Measurements from ENCODE around the gene ZNF888. TPM values are rescaled to one million over a fixed set of nuclear protein-coding genes. Genes with fewer than 3 reads are reported as not detected.

The ZNF888 gene
- total and polyA plus RNA-seq, 11 donors, result 0.80 to 3.2 (median 1.3) TPM

DNA sequence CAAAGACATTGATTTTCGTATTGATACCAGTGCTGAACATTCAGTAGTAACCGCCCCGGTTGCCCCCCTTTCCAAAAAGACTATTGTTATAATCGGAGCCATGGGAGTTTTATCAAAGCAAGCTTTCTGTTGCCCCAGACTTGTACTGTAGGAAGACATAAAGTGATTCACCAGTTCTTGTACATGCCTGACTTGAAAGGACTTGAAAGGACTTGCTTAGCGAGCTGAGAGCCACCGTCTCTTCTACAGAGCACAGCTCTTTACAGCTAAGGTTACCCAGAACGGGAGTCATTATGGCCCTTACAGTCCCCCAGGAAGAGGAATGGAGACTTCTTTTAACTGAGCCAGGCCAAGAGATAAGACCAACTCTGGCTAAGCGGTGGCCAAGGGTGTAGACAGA is 34.4 kb upstream of the ZNF888 start:
- ATAC-seq (no peak), DNase-seq (no peak)
- no peaks in the 10 kb centered on the region for H3K27me3 ChIP-seq
- peaks cover 0 to 67% (median 19%) of the 10 kb centered on the region in 12 donors for H3K9me3 ChIP-seq
- intact Hi-C loops (cut with DNase I), result no loop called here
- peaks cover 3 to 48% (median 40%) of the 10 kb centered on the region in 9 donors for H3K36me3 ChIP-seq
- TF ChIP-seq, protein P1, sequence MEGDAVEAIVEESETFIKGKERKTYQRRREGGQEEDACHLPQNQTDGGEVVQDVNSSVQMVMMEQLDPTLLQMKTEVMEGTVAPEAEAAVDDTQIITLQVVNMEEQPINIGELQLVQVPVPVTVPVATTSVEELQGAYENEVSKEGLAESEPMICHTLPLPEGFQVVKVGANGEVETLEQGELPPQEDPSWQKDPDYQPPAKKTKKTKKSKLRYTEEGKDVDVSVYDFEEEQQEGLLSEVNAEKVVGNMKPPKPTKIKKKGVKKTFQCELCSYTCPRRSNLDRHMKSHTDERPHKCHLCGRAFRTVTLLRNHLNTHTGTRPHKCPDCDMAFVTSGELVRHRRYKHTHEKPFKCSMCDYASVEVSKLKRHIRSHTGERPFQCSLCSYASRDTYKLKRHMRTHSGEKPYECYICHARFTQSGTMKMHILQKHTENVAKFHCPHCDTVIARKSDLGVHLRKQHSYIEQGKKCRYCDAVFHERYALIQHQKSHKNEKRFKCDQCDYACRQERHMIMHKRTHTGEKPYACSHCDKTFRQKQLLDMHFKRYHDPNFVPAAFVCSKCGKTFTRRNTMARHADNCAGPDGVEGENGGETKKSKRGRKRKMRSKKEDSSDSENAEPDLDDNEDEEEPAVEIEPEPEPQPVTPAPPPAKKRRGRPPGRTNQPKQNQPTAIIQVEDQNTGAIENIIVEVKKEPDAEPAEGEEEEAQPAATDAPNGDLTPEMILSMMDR (IDR thresholded peaks at IDR 0.05), result no peak
- no peak for TF ChIP-seq POLR2A (IDR thresholded peaks at IDR 0.05)
- peaks cover 0 to 14% (median 7%) of the 10 kb centered on the region in 12 donors for H3K4me1 ChIP-seq
- 87 to 99% (median 93%) methylated on average over 8 of the region's 8 CpGs for WGBS, 4 donors
- H3K27ac ChIP-seq, result no peak overlapping the region
- no peak overlapping the region for H3K4me3 ChIP-seq

DNA sequence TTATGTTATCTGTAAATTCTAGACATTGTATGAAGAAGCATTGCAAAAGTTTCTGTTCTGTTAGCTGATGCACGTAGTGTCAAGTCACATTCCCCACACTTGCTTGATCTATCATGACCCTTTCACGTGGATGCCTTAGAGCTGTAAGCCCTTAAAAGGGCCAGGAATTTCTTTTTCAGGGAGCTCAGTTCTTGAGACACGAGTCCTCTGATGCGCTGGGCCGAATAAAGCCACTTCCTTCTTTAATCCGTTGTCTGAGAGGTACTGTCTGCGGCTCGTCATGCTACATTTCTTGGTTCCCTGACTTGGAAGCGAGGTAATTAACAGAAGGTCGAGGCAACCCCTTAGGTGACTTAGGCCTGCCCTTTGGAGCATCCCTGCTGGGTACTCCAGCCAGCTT is 33.7 kb upstream of the ZNF888 start:
- Histone ChIP-seq H3K27ac (no peak overlapping the region), H3K36me3 (peaks cover 5 to 55% (median 47%) of the 10 kb centered on the region in 9 donors), H3K27me3 (no peaks in the 10 kb centered on the region), H3K4me3 (no peak overlapping the region), H3K4me1 (peaks cover 0 to 11% (median 4%) of the 10 kb centered on the region in 12 donors), H3K9me3 (peaks cover 0 to 74% (median 25%) of the 10 kb centered on the region in 12 donors)
- intact Hi-C loops (cut with DNase I), result no loop called here
- DNase-seq, result no peak
- no peak for TF ChIP-seq POLR2A (IDR thresholded peaks at IDR 0.05)
- no peak for ATAC-seq
- 94 to 99% (median 97%) methylated on average over 10 of the region's 10 CpGs for WGBS, 4 donors

GRCh38 chr19:52949422-52949821 is 26.2 kb upstream of the ZNF888 start:
- Histone ChIP-seq H3K36me3 (peaks cover 5 to 60% (median 37%) of the 10 kb centered on the region in 9 donors), H3K4me1 (peaks cover 0 to 4% (median 0%) of the 10 kb centered on the region in 12 donors), H3K9me3 (peaks cover 0 to 78% (median 64%) of the 10 kb centered on the region in 12 donors), H3K27ac (no peak overlapping the region), H3K27me3 (no peaks in the 10 kb centered on the region), H3K4me3 (no peak overlapping the region)
- 0 to 100% (median 62%) methylated on average over 1 of the region's 1 CpG for WGBS, 4 donors
- no peak for ATAC-seq
- no peak for TF ChIP-seq POLR2A (IDR thresholded peaks at IDR 0.05)
- TF ChIP-seq, protein P1 (IDR thresholded peaks at IDR 0.05), result no peak
- DNase-seq, result no peak
- intact Hi-C loops (cut with DNase I), result no loop called here

DNA sequence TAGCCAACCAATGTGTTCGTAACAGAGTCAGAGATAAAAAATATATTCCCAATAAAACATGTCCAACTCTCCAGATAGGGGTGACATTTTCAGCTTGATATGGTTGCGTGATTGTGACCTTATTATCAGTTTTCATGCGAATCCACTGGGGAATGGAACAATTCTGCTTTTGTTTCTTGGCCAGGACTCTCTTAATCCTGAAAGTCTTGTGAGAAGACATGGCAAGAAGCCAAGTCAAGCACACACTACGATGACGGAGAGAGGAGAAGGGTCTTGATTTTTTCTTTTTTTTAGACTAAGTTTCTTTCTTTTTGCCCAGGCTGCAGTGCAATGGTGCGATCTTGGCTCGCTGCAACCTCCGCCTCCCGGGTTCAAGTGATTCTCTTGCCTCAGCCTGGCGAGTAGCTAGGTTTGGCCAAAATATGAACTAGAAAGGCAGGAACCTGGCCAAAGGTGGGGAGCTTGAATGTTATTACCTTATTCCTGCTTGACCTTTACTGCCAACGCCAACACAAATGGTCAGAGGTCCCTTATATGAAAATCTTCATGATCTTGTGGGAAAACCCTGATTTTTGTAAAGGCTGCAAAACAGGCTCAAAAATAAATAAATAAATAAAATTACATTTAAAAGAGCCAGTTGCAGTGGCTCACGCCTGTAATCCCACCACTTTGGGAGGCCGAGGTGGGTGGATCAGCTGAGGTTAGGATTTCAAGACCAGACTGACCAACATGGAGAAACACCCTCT is 25.0 kb upstream of the ZNF888 start:
- ATAC-seq (no peak), DNase-seq (no peak)
- peaks cover 5 to 51% (median 30%) of the 10 kb centered on the region in 9 donors for H3K36me3 ChIP-seq
- WGBS, 4 donors, result 80 to 92% (median 88%) methylated on average over 13 of the region's 13 CpGs
- TF ChIP-seq POLR2A (IDR thresholded peaks at IDR 0.05), result no peak
- TF ChIP-seq, protein P1 (IDR thresholded peaks at IDR 0.05), result no peak
- no peaks in the 10 kb centered on the region for H3K27me3 ChIP-seq
- intact Hi-C loops (cut with DNase I), result no loop called here
- no peak overlapping the region for H3K4me3 ChIP-seq
- peaks cover 0 to 4% (median 1%) of the 10 kb centered on the region in 12 donors for H3K4me1 ChIP-seq
- H3K9me3 ChIP-seq, result peaks cover 0 to 73% (median 64%) of the 10 kb centered on the region in 12 donors
- H3K27ac ChIP-seq, result no peak overlapping the region

Data from heart left ventricle (tissue), 16 donors.